ENCODE results near the gene GFPT2. TPM values are rescaled to one million over a fixed set of nuclear protein-coding genes. Genes with fewer than 3 reads are reported as not detected.

GFPT2 gene
- total and polyA plus RNA-seq, 12 donors, result 1.9 to 20.1 (median 9.3) TPM

GRCh38 chr5:180289966-180290365, 63.2 kb downstream of the GFPT2 start:
- WGBS, 4 donors, result 84 to 94% (median 86%) methylated on average over 3 to 5 of the region's 5 CpGs
- no peaks in the 10 kb centered on the region for H3K27me3 ChIP-seq
- peaks cover 20 to 28% of the 10 kb centered on the region in 2 donors for H3K4me1 ChIP-seq (replicated peaks in 1 of 2)
- no peaks in the 10 kb centered on the region for H3K36me3 ChIP-seq (replicated peaks in 1 of 2)
- peak overlapping the region in 1 of 5 donors; percentile 23 for H3K27ac ChIP-seq
- H3K9me3 ChIP-seq (replicated peaks in 1 of 3), result no peaks in the 10 kb centered on the region
- DNase-seq, result peak in 1 of 7 donors; percentile 35
- intact Hi-C loops (cut with DNase I), result loop anchor here (10.0 kb wide), 2 partner anchors 175 to 315 kb away; no protein-coding TSS in a partner anchor
- no peak overlapping the region for H3K4me3 ChIP-seq
- TF ChIP-seq CTCF (IDR thresholded peaks at IDR 0.05), result no peak
- no peak for TF ChIP-seq POLR2A (IDR thresholded peaks at IDR 0.05)

- whole genome bisulfite sequencing, 4 donors, result 65 to 77% (median 68%) methylated on average over 3 of the region's 3 CpGs
- no peak for DNase-seq
- intact Hi-C loops (cut with DNase I), result no loop called here
Observed at GRCh38 chr5:180289433-180289832, 63.7 kb downstream of the GFPT2 start.

GRCh38 chr5:180287868-180288267, 65.3 kb downstream of the GFPT2 start:
- intact Hi-C loops (cut with DNase I), result no loop called here
- 81 to 94% (median 88%) methylated on average over 7 of the region's 7 CpGs for WGBS, 4 donors
- H3K27ac ChIP-seq, result no peak overlapping the region

More at GRCh38 chr5:180289433-180289832, 63.7 kb downstream of the GFPT2 start:
- no peak for TF ChIP-seq POLR2A (IDR thresholded peaks at IDR 0.05)
- no peak for TF ChIP-seq CTCF (IDR thresholded peaks at IDR 0.05)
- Histone ChIP-seq H3K4me3 (no peak overlapping the region), H3K27me3 (no peaks in the 10 kb centered on the region), H3K36me3 (replicated peaks in 1 of 2) (no peaks in the 10 kb centered on the region), H3K9me3 (replicated peaks in 1 of 3) (no peaks in the 10 kb centered on the region), H3K27ac (no peak overlapping the region), H3K4me1 (replicated peaks in 1 of 2) (peaks cover 20 to 28% of the 10 kb centered on the region in 2 donors)

GRCh38 chr5:180287404-180287803, 65.7 kb downstream of the GFPT2 start:
- TF ChIP-seq POLR2A (IDR thresholded peaks at IDR 0.05) (no peak), CTCF (IDR thresholded peaks at IDR 0.05) (no peak)
- intact Hi-C loops (cut with DNase I), result no loop called here
- Histone ChIP-seq H3K9me3 (replicated peaks in 1 of 3) (no peaks in the 10 kb centered on the region), H3K27ac (no peak overlapping the region), H3K4me1 (replicated peaks in 1 of 2) (peaks cover 10 to 20% of the 10 kb centered on the region in 2 donors), H3K4me3 (no peak overlapping the region), H3K27me3 (no peaks in the 10 kb centered on the region), H3K36me3 (replicated peaks in 1 of 2) (no peaks in the 10 kb centered on the region)
- no peak for DNase-seq
- 91 to 100% (median 92%) methylated on average over 2 of the region's 2 CpGs for WGBS, 4 donors

More at GRCh38 chr5:180287868-180288267, 65.3 kb downstream of the GFPT2 start:
- no peak for TF ChIP-seq POLR2A (IDR thresholded peaks at IDR 0.05)
- no peak for TF ChIP-seq CTCF (IDR thresholded peaks at IDR 0.05)
- Histone ChIP-seq H3K4me3 (no peak overlapping the region), H3K4me1 (replicated peaks in 1 of 2) (peaks cover 15 to 21% of the 10 kb centered on the region in 2 donors), H3K9me3 (replicated peaks in 1 of 3) (no peaks in the 10 kb centered on the region), H3K36me3 (replicated peaks in 1 of 2) (no peaks in the 10 kb centered on the region), H3K27me3 (no peaks in the 10 kb centered on the region)
- DNase-seq, result no peak
